GM19438 (cell line): ENCODE measurements around the gene ASTN2.
A peak's percentile ranks its signal among the peaks of the same experiment; 100 is the strongest.
"Not testable (repeated sequence)": the region's sequence is repeated elsewhere in the genome, so short reads cannot be mapped to it uniquely, and the experiment has no call there.

Source experiments
- ATAC-seq: cut with Tn5 transposase; IDR thresholded peaks from one replicate; pipeline ENCODE4 v1.9.1; 2021; ENCODE audit warnings: low read depth; ENCODE audit not compliant: unreplicated experiment

ASTN2 gene

GRCh38 chr9:116459576-116459975 is 955.3 kb downstream of the ASTN2 start:
- ATAC-seq: no peak

DNA sequence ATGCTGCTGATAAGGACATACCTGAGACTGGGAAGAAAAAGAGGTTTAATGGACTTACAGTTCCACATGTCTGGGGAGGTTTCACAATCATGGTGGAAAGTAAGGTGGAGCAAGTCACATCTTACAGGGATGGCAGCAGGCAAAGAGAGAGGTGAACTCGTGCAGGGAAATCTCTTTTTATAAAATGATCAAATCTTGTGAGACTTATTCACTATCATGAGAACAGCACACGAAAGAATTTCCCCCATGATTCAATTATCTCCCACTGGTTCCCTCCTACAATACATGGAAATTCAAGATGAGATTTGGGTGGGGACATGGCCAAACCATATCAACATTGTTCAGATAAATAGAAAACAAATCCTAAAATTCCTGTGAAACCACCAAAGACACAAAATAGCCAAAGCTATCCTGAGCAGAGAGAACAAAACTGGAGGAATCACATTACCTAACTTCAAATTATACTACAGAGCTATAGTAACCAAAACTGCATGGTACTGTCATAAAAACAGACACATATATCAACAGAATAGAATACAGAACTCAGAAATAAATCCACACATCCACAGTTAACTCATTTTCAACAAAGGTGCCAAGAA is 958.3 kb downstream of the ASTN2 start:
- ATAC-seq: no peak

DNA sequence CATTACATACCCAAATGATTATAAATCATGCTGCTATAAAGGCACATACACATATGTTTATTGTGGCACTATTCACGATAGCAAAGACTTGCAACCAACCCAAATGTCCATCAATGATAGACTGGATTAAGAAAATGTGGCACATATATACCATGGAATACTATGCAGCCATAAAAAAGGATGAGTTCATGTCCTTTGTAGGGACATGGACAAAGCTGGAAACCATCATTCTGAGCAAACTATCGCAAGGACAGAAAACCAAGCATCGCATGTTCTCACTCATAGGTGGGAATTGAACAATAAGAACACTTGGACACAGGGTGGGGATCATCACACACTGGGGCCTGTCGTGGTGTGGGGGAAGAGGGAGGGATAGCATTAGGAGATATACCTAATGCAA is 960.3 kb downstream of the ASTN2 start:
- ATAC-seq: not testable (repeated sequence)

DNA sequence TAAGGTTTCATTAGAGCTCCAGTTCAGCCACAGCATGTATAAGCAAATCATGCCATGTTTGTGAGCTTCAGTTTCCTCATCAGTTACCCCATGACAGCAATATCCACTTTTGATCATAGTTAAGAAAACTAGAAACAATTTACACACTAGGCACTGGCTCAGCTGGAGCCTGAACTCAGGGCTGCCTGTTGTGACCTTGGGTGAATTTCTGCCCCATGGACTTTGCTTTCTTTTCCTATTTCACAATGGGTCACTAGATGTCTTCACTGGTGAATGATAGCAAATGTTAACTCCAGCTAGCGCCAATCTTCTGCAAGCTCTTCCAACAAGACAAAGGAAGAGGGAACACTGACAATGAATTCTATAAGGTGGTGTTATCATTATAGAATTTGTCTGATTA is 961.1 kb downstream of the ASTN2 start:
- ATAC-seq: no peak

- ATAC-seq: no peak
Measured at GRCh38 chr9:116452634-116453033, 962.2 kb downstream of the ASTN2 start.

GRCh38 chr9:116452227-116452626 is 962.6 kb downstream of the ASTN2 start:
- no peak for ATAC-seq

GRCh38 chr9:116451500-116452115 is 963.2 kb downstream of the ASTN2 start:
- ATAC-seq: no peak

DNA sequence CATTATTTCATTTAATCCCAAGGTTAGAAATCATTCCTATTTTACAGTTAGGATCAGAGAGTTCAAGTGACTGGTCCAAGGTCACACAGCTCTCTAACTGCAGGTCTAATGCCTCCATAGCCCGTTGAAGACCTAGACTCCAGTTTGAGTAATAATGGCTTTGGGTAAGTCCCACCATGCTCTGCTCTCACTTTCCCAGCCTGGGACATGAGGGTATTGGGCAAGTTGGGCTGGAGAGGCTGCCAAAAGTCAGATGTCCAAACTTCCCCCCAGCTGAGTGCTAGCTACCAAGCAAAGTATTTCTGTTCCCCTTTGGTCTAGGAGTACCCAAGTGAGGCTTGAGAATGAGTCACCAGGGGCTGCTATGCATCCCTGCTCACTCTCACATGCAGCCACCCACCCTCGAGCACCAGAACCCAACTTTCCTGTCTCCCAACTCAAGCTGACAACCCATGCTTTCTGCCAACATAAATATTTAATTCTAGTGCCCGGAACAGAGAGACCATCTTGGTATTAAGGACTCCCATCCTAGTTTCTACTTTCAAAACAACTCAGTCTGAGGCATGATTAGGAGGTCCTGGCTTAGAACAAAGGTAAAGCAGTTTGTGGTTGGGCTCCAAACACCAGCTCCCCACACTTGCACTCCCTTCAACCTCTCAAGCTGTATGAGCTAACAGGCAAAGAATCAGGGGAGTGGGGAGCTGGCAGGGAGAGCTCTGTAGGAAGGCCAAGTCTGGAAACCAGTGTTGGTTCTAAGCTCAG is 964.3 kb downstream of the ASTN2 start:
- peak; percentile 64 for ATAC-seq

DNA sequence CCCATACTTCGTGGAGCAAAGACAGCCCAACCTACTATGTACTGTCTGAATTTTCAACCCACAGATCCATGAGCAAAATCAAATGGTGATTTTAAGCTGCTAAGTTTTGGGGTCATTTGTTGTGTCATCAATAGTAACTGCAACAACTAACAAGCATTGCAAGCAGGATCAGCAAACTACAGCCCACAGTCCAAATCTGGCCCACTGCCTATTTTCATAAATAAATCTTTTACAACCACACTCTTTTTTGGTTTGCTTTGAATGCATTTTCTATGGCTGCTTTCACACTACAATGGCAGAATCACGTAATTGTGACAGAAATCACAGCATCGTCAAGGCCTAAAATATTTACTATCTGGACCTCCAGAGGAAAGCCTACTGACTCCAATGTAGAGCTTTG is 964.9 kb downstream of the ASTN2 start:
- ATAC-seq: no peak

- no peak for ATAC-seq
Measured at GRCh38 chr9:116448431-116448830, 966.4 kb downstream of the ASTN2 start.

DNA sequence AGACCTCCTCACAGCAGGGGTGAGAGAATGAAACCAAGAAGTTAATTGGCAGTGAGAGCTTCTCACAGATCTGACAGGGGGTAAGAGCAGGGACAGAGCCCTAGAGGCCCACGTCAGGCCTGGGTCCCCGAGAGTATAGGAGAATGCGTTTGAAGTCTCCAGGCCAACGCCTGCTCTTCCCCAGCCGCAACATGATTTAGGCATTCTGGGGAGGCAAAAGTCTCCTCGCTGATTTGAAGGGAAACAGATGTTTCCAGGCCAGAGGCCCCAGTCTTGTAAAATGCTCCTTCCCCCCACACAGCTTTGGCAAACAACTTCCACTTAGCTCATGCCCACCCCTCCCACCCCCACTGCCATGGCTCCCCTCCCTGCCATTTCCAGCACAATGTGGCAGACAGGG is 966.9 kb downstream of the ASTN2 start:
- no peak for ATAC-seq

GRCh38 chr9:116442528-116442927 is 972.3 kb downstream of the ASTN2 start:
- ATAC-seq: no peak

DNA sequence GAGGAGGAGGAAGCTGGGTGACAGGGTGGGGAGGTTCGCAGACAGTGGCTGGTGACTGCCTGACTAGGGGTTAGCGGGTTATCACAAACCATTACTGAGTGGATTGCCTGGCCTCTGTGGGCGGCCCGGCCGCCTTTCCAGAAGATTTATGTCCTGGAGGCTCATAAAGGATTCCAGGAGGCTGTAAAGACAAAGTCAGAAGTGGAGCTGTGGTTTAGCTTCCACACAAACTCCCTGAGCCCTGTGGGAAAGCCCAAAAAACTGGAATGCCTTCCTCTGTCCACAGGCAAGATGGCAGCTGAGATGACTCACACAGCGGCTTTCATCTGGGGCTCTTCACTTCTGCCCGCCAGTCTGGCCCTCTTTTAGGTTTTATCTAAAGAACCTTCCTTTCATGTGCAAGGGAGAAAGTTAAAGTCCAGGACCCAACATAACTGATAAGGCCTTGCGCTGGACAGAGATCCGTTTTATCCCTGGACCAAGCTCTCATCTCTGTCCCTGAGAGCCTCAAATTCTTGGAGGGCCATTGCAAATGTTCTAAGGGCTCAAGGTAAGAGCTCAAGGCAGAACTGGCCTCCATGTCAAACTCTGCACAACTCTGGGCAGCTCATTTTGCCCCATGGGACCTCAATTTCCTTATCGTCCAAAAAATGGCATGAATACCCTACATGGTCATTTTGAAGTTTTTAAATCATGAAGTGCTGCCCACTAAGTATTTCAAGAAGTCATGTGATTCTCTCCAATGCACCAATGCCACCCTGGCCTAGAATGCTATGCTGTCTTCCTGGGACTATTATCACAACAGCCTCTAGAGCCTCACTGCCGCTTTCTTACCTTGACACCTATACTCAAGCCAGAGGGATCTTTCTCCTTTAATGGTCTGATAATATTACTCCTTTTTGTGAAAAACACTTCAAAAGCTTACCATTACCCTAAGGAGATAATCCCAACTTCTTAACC is 977.2 kb downstream of the ASTN2 start:
- ATAC-seq: no peak

GRCh38 chr9:116436121-116436520 is 978.7 kb downstream of the ASTN2 start:
- ATAC-seq: no peak

DNA sequence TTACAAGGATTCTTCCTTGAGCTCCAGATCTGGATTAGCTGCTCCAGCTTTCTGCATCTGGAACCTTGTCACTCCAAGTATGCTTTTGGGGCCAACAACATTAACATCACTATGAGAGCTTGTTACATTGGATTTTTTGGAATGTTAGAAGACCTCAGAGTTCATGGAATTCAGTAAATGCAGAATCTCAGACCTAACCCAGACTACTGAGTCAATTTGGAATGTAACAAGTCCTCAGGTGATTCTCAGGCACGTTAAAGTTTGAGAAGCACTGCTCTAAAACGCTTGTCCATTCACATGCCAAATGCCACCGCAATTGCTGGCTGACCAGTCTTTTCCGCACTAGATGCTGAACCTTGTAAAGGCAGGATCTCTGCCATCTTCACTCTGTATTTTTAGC is 979.2 kb downstream of the ASTN2 start:
- no peak for ATAC-seq

DNA sequence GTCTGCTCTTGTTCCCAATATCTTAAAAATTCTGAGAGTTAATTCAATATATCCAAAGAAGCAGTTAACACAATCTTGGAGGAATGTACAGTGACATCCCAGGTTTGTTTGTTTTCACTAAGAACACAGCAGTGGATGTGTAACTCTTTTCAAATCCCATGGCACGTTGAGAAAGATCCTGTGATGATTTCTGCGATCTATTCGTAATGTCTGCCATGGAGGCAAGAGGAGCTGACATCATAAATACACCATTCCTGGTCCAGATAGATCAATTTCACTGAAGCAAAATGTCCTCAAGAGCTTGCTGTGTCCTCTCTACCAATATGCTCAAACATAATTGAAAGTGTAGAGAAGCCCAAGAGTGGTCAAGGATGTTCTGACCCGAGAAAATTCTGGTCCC is 980.5 kb downstream of the ASTN2 start:
- ATAC-seq: no peak

- no peak for ATAC-seq
Measured at GRCh38 chr9:116432051-116432450, 982.8 kb downstream of the ASTN2 start.

DNA sequence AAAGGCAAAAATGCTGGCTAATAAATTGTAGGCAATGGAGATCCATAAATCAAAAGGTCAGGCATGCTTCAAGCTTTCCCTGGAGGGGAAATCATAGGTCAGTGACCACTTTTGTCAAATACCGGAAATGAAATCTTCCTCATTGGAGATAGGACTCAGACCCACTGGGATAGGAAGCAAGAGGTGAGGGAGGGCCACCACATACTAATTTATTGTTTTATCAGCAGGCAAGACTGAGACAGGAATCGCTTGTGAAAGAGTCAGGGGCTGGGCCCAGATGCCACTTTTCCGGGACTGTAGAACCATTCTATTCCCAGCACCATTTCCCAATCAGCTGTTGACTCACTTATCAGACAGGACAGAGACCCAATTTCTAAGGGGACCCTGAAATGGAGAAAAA is 984.0 kb downstream of the ASTN2 start:
- no peak for ATAC-seq

GRCh38 chr9:116425244-116425643 is 989.6 kb downstream of the ASTN2 start:
- ATAC-seq: no peak

DNA sequence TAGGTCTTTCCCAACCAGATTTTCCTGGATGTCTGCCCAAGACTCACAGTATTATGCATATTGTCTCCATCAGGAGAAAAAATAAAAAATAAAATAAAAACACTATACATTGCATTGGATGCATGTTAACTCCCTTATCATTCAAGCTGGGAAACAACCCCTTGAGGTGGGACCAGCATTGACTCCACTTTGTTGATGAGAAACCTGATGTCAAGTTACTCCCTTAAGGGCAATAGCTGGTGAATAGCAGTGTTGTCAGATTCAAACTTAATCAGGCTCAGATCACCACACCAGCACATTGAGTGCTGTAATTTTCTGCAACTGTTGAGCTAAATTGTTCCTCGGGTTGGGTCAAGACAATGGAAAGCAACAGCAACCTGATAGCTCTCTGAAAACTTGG is 991.7 kb downstream of the ASTN2 start:
- ATAC-seq: no peak
